Hepatocyte (in vitro differentiated cells): ENCODE results near the gene ZSCAN29.

Experiments used
- EZH2 ChIP-seq: fragments of 200-600 bp; sonication (generic); IDR thresholded peaks from 2 replicates; pipeline ENCODE4 v1.6.1; 2016; ENCODE audit warnings: antibody characterized with exemption, mild to moderate bottlenecking, borderline replicate concordance
- TF ChIP-seq, protein P1 (sequence below): fragments of 200-600 bp; sonication (generic); IDR thresholded peaks from 2 replicates; pipeline ENCODE4 v1.5.1; 2016; ENCODE audit warnings: antibody characterized with exemption, mild to moderate bottlenecking; ENCODE audit not compliant: poor library complexity

DNA sequence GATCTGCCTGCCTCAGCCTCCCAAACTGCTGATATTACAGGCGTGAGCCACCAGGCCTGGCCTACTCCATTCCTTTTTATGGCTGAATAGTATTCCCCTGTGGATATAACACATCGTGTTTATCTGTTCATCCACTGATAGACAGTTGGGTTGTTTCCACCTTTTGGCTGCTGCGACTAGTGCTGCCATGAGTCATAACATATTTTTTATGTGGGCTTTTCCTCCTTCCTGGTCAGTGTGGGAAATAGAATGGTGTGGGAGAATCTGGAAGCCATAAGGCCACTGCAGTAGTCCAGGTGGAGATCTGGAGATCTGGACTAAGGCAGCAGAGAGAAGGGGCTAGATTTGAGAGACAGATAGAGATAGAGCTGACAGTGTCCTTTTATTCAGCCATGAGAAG, 56.7 kb downstream of the ZSCAN29 start:
- TF ChIP-seq, protein P1, sequence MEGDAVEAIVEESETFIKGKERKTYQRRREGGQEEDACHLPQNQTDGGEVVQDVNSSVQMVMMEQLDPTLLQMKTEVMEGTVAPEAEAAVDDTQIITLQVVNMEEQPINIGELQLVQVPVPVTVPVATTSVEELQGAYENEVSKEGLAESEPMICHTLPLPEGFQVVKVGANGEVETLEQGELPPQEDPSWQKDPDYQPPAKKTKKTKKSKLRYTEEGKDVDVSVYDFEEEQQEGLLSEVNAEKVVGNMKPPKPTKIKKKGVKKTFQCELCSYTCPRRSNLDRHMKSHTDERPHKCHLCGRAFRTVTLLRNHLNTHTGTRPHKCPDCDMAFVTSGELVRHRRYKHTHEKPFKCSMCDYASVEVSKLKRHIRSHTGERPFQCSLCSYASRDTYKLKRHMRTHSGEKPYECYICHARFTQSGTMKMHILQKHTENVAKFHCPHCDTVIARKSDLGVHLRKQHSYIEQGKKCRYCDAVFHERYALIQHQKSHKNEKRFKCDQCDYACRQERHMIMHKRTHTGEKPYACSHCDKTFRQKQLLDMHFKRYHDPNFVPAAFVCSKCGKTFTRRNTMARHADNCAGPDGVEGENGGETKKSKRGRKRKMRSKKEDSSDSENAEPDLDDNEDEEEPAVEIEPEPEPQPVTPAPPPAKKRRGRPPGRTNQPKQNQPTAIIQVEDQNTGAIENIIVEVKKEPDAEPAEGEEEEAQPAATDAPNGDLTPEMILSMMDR: no peak
- TF ChIP-seq EZH2: no peak
